DMS114 treated with DMSO at 0.1 percent for 48 hours (cell line): Measurements from ENCODE around the gene WFIKKN1.

ENCODE experiments used
- DNase-seq: peaks from one replicate; lab custom pipeline; 2025; ENCODE audit not compliant: unreplicated experiment; lab: John Stamatoyannopoulos, UW

WFIKKN1 gene

DNA sequence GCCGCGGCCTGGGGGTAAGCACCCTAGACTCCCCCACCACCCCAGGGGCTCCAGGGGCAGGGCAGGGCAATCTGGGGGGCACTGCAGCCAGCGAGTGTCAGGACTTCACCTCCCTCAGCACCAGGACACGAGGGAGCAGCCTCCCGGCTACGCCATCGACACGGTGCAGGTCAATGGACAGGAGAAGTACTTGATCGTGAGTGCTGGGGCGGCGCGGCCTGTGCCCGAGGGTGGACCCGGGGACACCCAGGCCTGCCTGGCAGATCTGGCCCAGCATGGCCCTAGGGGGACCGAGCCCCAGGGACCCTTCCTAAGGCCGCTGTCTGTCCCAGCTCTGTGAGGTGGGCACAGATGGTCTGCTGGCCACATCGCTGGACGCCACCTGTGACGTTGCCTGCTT is 41.6 kb downstream of the WFIKKN1 start:
- DNase-seq: no peak

DNA sequence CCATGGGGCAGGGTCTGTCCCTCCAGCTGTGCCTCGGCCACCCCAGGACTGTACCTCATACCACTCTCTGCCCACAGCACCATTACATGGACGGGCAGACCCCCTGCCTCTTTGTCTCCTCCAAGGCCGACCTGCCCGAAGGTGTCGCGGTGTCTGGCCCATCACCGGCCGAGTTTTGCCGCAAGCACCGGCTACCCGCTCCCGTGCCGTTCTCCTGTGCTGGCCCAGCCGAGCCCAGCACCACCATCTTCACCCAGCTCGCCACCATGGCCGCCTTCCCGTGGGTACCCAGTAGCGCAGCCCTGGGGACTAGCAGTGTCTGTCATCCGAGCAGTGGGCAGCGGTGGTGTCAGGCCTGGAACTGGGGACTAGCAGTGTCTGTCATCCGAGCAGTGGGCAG is 42.1 kb downstream of the WFIKKN1 start:
- no peak for DNase-seq

DNA sequence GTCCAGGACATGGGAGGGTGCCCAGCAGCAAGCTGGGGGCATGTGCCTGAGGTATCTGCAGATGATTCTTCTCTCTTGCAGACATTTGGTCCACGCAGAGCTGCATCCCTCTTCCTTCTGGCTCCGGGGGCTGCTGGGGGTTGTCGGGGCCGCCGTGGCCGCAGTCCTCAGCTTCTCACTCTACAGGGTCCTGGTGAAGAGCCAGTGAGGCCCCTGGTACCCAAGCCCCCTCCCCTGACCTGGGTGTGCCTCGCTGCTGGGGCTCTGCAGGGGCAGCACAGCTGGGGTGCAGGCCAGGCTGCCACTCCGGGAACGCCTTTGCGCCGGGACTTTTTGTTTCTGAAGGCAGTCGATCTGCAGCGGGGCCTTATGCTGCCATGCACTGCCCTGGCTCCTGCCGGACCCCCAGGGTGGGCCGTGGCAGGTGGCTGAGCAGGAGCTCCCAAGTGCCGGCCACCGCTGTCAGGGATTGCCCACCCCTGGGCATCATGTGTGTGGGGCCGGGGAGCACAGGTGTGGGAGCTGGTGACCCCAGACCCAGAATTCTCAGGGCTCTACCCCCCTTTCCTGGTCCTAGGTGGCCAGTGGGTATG is 42.7 kb downstream of the WFIKKN1 start:
- DNase-seq: no peak

DNA sequence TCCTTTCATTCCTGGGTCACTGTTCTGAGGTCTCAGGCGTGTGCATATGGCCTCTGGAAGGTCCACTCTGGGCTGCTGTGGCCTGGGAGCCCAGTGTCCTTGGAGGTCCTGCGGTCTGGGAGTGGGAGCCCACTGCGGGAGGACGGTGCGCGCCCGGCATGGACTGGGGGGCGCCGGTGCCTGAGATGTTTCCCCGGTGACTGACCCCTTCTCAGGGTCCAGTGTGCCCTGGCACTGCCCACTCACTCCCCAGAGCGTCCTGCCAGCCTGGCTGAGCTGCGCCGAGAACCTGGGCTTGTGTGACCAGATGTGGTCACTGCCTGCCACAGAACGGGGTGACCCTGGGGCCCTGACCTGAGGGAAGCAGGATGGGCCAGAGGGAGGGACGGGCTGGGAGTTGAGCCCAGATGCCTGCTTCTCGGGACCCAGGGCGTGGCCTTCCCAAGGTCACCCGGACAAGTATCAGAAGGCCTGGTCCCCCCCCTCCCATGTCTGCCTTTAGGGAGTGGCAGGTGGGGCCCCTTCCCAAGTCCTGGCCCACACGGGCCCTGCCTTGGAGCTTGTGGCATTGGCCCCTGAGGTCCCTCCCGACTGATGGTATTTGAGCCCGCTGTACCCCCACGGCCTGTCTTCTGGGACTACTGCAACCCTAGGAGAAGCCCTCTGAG is 43.6 kb downstream of the WFIKKN1 start:
- no peak for DNase-seq

DNA sequence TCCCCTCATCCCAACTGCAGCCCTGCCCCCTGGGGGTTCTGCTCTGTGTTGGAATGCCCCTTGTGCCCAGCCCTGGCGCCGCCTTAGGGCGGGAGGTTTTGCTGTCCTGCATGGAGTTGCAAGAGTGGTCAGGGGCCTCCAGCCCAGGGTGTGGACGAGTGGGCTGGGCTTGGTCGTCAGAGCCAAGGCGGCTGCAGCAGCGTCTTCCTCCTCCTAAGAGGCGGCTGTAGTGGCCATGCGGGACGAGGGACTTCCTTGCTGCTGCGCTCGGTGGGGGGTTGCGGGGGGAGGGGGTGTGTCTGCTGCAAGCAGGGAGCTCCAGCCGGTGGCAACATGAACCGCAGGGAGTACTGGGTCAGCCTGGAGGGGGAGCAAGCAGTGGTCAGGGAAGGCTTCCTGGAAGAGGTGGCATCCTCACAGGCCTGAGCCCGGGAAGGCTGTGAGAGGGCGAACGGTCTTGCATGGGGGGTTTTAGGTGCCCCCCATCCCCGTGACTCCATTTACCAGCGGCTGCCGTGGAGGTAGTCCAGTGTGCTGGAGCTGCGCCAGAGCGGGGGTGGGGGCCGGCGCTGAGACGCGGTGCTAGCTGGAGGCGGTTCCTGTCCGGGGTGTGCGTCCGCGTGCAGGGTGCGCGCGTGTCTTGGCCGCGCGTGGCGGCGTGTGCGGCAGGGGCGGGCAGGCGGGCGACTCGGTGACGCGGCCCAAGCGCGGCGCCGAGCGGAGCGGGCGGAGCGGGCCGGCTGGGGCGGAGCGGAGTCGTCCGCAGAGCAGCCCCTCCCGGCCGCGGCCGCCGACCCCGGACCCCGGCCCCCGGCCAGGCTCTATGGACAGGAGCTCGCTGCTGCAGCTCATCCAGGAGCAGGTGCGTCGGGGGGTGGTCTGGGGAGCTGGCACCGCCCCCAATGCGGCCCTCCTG is 44.4 kb downstream of the WFIKKN1 start, which contains the start of gene RHBDL1:
Gene RHBDL1, plus strand, starts transcription at position 704 of the 916 bp plus-strand sequence. Its CDS starts 120 bp downstream, at position 824.
- DNase-seq: no peak

DNA sequence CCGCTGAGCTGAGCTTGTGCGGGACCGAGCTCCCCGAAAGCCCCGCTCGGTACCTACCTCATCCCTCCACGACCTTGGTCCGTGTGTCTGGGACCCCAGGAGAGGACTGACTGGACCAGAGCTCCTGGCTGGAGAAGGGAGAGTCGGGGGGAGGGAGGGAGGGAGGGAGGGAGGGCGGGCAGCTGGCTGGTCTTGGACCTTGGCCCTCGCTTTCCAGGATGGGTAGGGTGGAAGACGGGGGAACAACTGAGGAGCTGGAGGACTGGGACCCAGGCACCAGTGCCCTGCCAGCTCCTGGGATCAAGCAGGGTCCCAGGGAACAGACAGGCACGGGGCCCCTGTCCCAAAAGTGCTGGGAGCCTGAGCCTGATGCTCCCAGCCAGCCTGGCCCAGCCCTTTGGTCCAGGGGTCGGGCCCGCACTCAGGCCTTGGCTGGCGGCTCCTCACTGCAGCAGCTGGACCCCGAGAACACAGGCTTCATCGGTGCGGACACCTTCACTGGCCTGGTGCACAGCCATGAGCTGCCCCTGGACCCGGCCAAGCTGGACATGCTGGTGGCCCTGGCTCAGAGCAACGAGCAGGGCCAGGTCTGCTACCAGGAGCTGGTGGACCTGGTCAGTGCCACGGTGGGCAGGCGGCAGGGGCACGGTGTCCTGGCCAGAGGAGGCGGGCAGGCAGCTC is 45.2 kb downstream of the WFIKKN1 start:
- no peak for DNase-seq

DNA sequence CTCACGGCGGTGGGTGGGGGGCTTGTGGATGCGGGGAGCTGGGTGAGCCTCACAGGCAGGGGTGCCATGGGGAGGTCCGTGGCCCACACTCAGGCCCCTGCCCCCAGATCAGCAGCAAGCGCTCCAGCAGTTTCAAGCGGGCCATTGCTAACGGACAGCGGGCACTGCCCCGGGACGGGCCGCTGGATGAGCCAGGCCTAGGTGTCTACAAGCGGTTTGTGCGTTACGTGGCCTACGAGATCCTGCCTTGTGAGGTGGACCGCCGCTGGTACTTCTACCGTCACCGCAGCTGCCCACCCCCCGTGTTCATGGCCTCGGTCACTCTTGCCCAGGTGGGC is 45.7 kb downstream of the WFIKKN1 start:
- DNase-seq: no peak

DNA sequence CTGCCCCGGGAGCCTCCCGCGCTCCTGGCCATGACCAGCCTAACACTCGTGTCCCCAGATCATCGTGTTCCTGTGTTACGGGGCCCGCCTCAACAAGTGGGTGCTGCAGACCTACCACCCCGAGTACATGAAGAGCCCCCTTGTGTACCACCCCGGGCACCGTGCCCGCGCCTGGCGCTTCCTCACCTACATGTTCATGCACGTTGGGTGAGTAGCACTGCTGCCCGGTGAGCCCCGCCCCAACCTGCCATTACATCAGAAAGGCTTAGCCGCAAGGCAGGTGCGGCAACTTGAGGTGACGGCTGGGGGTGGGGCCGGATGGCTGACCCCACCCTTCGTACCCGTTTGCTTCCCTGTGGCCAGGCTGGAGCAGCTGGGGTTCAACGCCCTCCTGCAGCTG is 46.1 kb downstream of the WFIKKN1 start:
- no peak for DNase-seq

DNA sequence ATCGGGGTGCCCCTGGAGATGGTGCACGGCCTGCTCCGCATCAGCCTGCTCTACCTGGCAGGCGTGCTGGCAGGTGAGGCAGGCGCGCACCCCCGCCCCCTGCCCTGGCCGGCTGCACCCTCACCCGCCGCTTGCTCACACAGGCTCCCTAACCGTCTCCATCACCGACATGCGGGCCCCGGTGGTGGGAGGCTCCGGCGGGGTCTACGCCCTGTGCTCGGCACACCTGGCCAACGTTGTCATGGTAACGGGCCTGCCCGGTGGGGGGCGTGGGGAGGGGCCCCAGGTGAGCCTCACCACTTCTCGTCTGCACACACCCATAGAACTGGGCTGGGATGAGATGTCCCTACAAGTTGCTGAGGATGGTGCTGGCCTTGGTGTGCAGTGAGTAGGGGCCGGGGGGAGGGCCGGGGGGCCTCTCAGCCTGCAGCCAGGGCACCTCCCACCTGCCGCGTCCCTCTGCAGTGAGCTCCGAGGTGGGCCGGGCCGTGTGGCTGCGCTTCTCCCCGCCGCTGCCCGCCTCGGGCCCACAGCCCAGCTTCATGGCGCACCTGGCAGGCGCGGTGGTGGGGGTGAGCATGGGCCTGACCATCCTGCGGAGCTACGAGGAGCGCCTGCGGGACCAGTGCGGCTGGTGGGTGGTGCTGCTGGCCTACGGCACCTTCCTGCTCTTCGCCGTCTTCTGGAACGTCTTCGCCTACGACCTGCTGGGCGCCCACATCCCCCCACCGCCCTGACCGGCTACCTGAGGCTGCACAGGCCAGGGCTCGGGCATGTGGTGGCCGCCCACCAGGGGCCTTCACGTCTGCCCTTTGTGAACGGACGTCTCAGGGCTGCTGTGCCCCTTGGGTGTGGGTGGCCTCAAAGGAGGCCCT is 46.8 kb downstream of the WFIKKN1 start:
- DNase-seq: no peak

DNA sequence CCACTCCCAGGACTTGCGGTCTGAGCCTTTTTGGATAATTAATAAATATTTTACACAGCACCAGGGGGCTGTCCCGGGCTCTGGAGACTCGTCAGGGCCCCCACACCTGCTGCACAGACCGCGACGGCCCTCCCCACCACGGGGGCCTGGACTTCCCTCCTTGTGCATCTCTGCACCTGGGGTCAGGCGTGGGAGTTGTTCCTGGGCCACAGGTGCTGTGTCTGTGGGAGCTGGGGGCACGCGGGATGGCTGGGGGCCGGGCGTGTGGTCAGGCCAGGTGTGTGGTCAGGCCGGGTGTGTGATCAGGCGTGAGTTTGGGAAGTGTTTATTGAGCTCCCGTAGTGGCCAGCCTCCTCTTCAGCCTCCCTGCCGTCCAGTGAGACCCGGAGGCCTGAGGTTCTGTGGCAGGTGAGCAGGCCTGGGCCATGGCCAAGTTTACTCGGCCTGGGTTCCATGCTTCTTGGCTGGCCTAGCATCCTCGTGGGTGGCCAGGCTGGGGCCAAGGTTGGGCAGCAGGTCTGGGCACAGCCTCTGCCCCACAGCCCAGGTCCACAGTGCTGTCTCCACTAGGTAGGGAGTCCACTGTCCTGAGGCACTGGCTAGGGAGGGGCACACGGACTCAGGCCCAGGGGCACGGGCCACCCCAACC is 47.5 kb downstream of the WFIKKN1 start:
- DNase-seq: no peak

DNA sequence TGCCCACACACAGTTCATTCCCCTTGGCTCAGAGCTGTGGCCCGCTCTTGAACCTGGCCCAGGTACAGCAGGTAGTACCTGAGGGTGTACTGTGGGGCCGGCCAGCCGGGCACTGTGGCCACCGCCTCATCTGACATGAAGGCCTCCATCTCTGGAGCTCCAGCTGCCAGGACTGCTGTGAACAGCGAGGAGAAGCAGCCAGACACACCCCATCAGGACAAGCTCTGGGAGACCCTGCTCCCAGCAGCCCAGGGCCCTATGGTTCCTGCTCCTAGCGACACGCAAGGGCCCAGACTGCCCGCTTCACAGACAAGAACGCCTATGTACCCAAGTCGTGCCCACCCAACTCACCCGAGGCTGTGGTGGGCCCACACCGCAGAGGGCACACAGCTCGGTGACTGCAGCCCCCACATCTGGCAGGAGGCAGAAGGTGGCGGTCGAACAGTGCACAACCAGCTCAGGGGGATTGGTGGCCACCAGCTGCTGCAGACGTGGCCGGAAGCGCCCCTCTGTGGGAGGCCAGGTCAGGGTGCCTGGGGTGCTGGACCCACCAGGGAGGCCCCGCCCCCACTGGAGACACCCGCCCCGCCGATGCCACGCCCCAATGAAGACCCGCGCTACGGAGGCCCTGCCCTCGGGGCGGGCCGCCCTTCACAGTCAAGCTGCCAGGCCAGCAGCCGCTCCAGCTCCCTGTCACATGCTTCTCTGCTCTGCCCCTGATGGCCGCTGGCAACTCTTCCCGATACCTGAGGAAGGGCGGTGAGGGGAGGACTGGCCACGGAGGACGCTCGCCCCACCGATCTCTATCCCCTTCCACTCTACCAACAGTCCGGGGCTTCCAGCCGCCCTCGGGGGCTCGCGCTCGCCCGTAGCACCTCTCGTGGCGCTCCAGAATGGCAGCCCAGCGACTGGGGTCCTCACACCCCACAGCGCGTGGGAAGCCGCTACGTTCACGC is 48.4 kb downstream of the WFIKKN1 start:
- DNase-seq: peak; percentile 23

DNA sequence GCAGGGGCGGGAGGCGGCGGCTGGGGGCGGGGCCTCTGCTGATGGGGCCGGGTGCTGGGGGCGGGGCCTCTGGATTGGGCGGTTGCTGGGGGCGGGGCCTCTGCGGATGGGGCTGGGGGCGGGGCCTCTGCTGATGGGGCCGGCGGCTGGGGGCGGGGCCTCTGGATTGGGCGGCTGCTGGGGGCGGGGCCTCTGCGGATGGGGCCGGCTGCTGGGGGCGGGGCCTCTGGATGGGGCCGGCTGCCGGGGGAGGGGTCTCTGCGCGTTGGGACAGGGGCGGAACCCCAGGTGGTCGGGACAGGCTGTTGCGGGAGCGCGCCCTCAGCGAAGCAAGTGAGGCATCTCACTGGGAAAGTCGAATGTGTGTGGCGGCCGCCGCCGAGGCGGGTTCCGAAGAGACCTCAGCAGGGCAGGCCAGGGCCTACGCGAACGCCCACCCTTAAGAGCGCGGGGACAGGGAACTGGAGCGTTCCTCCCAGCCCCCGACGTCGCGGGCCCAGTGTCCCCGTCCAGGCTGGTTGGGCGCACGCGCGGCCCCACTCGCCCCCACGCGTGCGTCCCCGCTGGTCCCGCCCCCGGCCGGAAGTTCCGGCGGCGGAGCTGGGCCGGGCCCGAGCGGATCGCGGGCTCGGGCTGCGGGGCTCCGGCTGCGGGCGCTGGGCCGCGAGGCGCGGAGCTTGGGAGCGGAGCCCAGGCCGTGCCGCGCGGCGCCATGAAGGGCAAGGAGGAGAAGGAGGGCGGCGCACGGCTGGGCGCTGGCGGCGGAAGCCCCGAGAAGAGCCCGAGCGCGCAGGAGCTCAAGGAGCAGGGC is 49.2 kb downstream of the WFIKKN1 start, which contains the start of gene STUB1:
Gene STUB1, plus strand, starts transcription at position 597 of the 811 bp plus-strand sequence. Its CDS starts 116 bp downstream, at position 713.
- DNase-seq: peak; percentile 70

DNA sequence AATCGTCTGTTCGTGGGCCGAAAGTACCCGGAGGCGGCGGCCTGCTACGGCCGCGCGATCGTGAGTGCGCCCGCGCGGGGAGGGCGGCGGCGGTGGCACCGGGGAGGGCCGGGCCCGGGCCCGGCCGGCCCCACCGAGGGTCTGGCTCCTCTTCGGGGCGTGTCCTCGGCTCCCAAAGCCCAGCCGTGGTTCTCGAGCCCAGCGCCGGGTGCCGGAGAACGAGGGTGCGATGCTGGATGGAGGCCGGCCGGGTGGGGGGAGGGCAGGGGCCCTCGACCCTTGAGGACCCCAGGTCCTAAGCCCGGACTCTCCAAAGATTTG is 49.8 kb downstream of the WFIKKN1 start:
- DNase-seq: no peak

DNA sequence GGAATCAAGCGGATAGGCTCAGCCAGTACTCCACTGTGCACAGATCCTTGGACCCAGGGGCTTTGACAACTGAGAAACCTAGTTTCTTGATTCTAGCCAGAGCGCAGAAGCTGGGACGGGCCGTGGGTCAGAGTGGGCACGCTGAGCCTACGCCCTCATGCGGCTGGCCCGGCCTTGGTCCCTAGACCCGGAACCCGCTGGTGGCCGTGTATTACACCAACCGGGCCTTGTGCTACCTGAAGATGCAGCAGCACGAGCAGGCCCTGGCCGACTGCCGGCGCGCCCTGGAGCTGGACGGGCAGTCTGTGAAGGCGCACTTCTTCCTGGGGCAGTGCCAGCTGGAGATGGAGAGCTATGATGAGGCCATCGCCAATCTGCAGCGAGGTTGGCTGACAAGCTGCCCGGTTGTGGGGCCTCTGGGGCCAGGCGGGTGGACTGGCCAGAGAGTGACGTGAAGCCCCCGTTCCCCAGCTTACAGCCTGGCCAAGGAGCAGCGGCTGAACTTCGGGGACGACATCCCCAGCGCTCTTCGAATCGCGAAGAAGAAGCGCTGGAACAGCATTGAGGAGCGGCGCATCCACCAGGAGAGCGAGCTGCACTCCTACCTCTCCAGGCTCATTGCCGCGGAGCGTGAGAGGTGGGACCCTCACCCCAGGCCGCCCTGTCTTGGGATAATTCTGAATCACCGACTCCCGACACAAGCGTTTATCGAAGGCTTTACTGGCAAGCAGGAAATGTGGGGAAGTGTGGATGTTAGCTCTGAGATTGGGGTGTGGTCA is 50.4 kb downstream of the WFIKKN1 start:
- no peak for DNase-seq

DNA sequence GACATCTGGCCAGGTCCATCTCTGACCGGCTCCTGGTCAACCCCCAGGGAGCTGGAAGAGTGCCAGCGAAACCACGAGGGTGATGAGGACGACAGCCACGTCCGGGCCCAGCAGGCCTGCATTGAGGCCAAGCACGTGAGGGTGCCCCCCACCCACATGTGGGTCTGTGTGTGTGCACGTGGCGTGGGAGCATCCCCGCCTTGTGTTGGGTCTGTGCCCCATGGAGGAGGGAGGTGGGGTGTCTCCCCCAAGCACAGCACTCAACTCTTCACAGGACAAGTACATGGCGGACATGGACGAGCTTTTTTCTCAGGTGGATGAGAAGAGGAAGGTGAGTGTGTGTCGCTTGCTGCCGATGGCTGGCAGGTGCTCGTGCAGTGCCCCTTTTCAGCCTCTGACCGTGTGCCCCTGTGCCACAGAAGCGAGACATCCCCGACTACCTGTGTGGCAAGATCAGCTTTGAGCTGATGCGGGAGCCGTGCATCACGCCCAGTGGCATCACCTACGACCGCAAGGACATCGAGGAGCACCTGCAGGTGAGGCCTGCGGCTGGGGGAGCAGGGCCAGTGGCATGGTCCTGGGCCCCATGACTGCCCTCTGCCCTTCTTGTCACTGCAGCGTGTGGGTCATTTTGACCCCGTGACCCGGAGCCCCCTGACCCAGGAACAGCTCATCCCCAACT is 51.1 kb downstream of the WFIKKN1 start:
- DNase-seq: no peak

DNA sequence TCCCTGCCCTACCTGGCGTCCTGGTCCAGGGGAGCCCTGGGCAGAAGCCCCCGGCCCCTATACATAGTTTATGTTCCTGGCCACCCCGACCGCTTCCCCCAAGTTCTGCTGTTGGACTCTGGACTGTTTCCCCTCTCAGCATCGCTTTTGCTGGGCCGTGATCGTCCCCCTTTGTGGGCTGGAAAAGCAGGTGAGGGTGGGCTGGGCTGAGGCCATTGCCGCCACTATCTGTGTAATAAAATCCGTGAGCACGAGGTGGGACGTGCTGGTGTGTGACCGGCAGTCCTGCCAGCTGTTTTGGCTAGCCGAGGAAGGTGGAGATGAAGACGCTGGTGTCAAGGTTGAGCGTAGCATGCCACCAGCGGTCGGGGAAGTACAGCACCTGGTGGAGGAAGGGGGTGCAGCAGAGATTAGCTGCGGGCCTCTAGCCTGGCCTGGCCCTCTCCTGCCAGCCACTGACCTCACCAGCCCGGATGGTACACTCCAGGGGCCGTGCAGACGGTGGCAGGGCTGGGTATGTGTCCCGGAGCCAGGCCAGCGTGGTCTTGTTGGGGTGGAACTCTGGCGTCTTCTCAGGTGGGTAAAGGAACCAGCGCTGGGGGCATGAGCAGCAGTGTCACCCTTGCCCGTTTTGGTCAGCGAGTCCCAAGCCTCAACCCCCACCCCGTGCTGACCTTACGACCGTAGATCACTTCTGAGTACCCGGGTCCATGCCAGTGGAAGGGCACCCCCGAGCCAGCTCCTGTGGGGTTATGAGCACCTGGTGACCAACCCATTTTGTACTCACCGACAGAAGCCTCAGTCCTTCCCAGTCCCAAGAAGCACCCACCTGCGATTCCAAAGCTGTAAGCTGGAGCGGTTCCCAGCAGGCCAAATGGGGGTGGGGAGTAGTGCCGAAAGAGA is 52.0 kb downstream of the WFIKKN1 start:
- no peak for DNase-seq
